ENCODE data around the gene CAPN13.

DNA sequence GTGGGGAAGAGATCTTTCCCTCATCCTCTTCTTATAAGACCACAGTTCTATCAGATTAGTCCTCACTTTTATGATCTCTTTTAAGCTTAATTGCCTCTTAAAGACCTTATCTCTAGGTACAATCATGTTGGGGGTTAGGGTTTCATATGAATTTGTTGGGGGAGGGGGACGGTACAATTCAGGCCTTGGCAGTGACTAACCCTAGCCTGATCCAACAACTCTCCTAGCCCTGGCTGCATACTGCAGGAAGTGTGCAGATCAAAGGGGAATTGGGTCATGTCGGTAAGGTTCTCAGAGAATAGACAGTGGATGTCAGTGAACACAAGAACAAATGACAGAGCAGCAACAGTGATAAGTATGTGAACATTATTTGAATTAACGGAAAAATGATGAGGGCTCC lies 16.4 kb downstream of the CAPN13 start:
- TF ChIP-seq, protein P1, sequence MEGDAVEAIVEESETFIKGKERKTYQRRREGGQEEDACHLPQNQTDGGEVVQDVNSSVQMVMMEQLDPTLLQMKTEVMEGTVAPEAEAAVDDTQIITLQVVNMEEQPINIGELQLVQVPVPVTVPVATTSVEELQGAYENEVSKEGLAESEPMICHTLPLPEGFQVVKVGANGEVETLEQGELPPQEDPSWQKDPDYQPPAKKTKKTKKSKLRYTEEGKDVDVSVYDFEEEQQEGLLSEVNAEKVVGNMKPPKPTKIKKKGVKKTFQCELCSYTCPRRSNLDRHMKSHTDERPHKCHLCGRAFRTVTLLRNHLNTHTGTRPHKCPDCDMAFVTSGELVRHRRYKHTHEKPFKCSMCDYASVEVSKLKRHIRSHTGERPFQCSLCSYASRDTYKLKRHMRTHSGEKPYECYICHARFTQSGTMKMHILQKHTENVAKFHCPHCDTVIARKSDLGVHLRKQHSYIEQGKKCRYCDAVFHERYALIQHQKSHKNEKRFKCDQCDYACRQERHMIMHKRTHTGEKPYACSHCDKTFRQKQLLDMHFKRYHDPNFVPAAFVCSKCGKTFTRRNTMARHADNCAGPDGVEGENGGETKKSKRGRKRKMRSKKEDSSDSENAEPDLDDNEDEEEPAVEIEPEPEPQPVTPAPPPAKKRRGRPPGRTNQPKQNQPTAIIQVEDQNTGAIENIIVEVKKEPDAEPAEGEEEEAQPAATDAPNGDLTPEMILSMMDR (IDR thresholded peaks at IDR 0.05), result no peak
- TF ChIP-seq POLR2A (IDR thresholded peaks at IDR 0.05), result no peak

Data from esophagus squamous epithelium (tissue), 4 donors.